H1 (cell line): ENCODE measurements around the gene ATG4C.

Experiments used
- CTCF ChIP-seq, 3 experiments: IDR thresholded peaks; 1 replicate in 2 of 3; 2 replicates in 1 of 3; pipeline versions ENCODE4 v1.5.1 to v1.6.1; 2011; ENCODE audit warnings: low read length in 3 of 3, mild to moderate bottlenecking in 3 of 3, inconsistent platforms in 2 of 3, low read depth in 1 of 3, moderate library complexity in 1 of 3; ENCODE audit not compliant: insufficient read depth in 1 of 3; ENCODE audit errors: control extremely low read depth in 1 of 3
- EP300 ChIP-seq, 2 experiments: IDR thresholded peaks; 1 replicate in 1 of 2; 2 replicates in 1 of 2; pipeline ENCODE4 v1.6.1; 2011 to 2012; ENCODE audit warnings: low read depth in 2 of 2, low read length in 2 of 2, mild to moderate bottlenecking in 2 of 2, borderline replicate concordance in 1 of 2, inconsistent platforms in 1 of 2, moderate library complexity in 1 of 2
- POLR2A ChIP-seq, 2 experiments: IDR thresholded peaks; 1 replicate in 1 of 2; 2 replicates in 1 of 2; pipeline ENCODE4 v1.6.1; 2011; ENCODE audit warnings: low read depth in 2 of 2, low read length in 2 of 2, mild to moderate bottlenecking in 2 of 2; ENCODE audit errors: control extremely low read depth in 1 of 2

GRCh38 chr1:62833529-62833928, 49.6 kb downstream of the ATG4C start:
- TF ChIP-seq EP300 (IDR thresholded peaks at IDR 0.05; ENCODE audit: borderline replicate concordance in 1 of 2, low read depth in 2 of 2, low read length in 2 of 2) (no peak), CTCF (IDR thresholded peaks at IDR 0.05; ENCODE audit: control extremely low read depth in 1 of 3, insufficient read depth in 1 of 3, low read depth in 1 of 3, low read length in 3 of 3) (no peak), POLR2A (IDR thresholded peaks at IDR 0.05; ENCODE audit: control extremely low read depth in 1 of 2, low read depth in 2 of 2, low read length in 2 of 2) (no peak)
